Measurements from ENCODE around the gene MTUS2. TPM values are rescaled to one million over a fixed set of nuclear protein-coding genes. Genes with fewer than 3 reads are reported as not detected.

MTUS2 gene
- total RNA-seq, 2 donors from 2014 or later: 1.6 to 4.8 TPM

- TF ChIP-seq POLR2AphosphoS5 (IDR thresholded peaks at IDR 0.05): no peak
- TF ChIP-seq CTCF (IDR thresholded peaks at IDR 0.05): no peak
- no peak for TF ChIP-seq POLR2A (IDR thresholded peaks at IDR 0.05)
- Histone ChIP-seq H3K27me3 (replicated peaks; ENCODE audit: insufficient read depth) (no peaks in the 10 kb centered on the region), H3K4me3 (no peak overlapping the region), H3K27ac (no peak overlapping the region), H3K36me3 (no peaks in the 10 kb centered on the region), H3K9me3 (no peaks in the 10 kb centered on the region), H3K4me1 (replicated peaks) (no peaks in the 10 kb centered on the region)
- intact Hi-C loops (cut with DNase I): no loop called here
- 87% methylated on average over 3 of the region's 3 CpGs for WGBS
- no peak for DNase-seq (ENCODE audit: low spot score)
These were observed 202.8 kb downstream of the MTUS2 start for GRCh38 chr13:29022968-29023367.

- Histone ChIP-seq H3K4me1 (replicated peaks) (no peaks in the 10 kb centered on the region), H3K27ac (no peak overlapping the region), H3K27me3 (replicated peaks; ENCODE audit: insufficient read depth) (no peaks in the 10 kb centered on the region), H3K4me3 (no peak overlapping the region), H3K9me3 (no peaks in the 10 kb centered on the region), H3K36me3 (no peaks in the 10 kb centered on the region)
- WGBS: 84% methylated on average over 8 of the region's 8 CpGs
- intact Hi-C loops (cut with DNase I): no loop called here
- DNase-seq (ENCODE audit: low spot score): no peak
- TF ChIP-seq POLR2A (IDR thresholded peaks at IDR 0.05) (no peak), POLR2AphosphoS5 (IDR thresholded peaks at IDR 0.05) (no peak), CTCF (IDR thresholded peaks at IDR 0.05) (no peak)
These were observed 204.6 kb downstream of the MTUS2 start for GRCh38 chr13:29024783-29025182.

GRCh38 chr13:29028868-29029267 is 208.7 kb downstream of the MTUS2 start:
- DNase-seq (ENCODE audit: low spot score): no peak
- Histone ChIP-seq H3K4me1 (replicated peaks) (no peaks in the 10 kb centered on the region), H3K27ac (no peak overlapping the region), H3K27me3 (replicated peaks; ENCODE audit: insufficient read depth) (no peaks in the 10 kb centered on the region), H3K9me3 (no peaks in the 10 kb centered on the region), H3K36me3 (no peaks in the 10 kb centered on the region), H3K4me3 (no peak overlapping the region)
- intact Hi-C loops (cut with DNase I): no loop called here
- TF ChIP-seq CTCF (IDR thresholded peaks at IDR 0.05): no peak
- no peak for TF ChIP-seq POLR2AphosphoS5 (IDR thresholded peaks at IDR 0.05)
- TF ChIP-seq POLR2A (IDR thresholded peaks at IDR 0.05): no peak
- WGBS: 88% methylated on average over 5 of the region's 5 CpGs

GRCh38 chr13:29038700-29039099 is 218.6 kb downstream of the MTUS2 start:
- Histone ChIP-seq H3K4me3 (no peak overlapping the region), H3K27ac (no peak overlapping the region), H3K4me1 (replicated peaks) (no peaks in the 10 kb centered on the region), H3K36me3 (no peaks in the 10 kb centered on the region), H3K27me3 (replicated peaks; ENCODE audit: insufficient read depth) (no peaks in the 10 kb centered on the region), H3K9me3 (no peaks in the 10 kb centered on the region)
- no peak for DNase-seq (ENCODE audit: low spot score)
- TF ChIP-seq POLR2A (IDR thresholded peaks at IDR 0.05): no peak
- TF ChIP-seq CTCF (IDR thresholded peaks at IDR 0.05): no peak
- TF ChIP-seq POLR2AphosphoS5 (IDR thresholded peaks at IDR 0.05): no peak
- intact Hi-C loops (cut with DNase I): no loop called here
- 83% methylated on average over 11 of the region's 11 CpGs for whole genome bisulfite sequencing

GRCh38 chr13:29039212-29039611 is 219.1 kb downstream of the MTUS2 start:
- Histone ChIP-seq H3K4me3 (no peak overlapping the region), H3K4me1 (replicated peaks) (no peaks in the 10 kb centered on the region), H3K9me3 (no peaks in the 10 kb centered on the region), H3K27me3 (replicated peaks; ENCODE audit: insufficient read depth) (no peaks in the 10 kb centered on the region), H3K27ac (no peak overlapping the region), H3K36me3 (no peaks in the 10 kb centered on the region)
- 90% methylated on average over 18 of the region's 18 CpGs for WGBS
- TF ChIP-seq POLR2AphosphoS5 (IDR thresholded peaks at IDR 0.05): no peak
- no peak for TF ChIP-seq POLR2A (IDR thresholded peaks at IDR 0.05)
- no peak for TF ChIP-seq CTCF (IDR thresholded peaks at IDR 0.05)
- intact Hi-C loops (cut with DNase I): no loop called here
- DNase-seq (ENCODE audit: low spot score): no peak
